ENCODE results near the gene VAC14.

The VAC14 gene

GRCh38 chr16:70786020-70786755 is 14.8 kb downstream of the VAC14 start:
- in situ Hi-C loops (cut with HindIII; ENCODE audit: low sequenced_read_pairs): no loop called here

GRCh38 chr16:70784692-70785555 is 16.0 kb downstream of the VAC14 start:
- in situ Hi-C loops (cut with HindIII; ENCODE audit: low sequenced_read_pairs): no loop called here

- in situ Hi-C loops (cut with HindIII; ENCODE audit: low sequenced_read_pairs): no loop called here
Observed at GRCh38 chr16:70782237-70782636, 18.7 kb downstream of the VAC14 start.

- in situ Hi-C loops (cut with HindIII; ENCODE audit: low sequenced_read_pairs): no loop called here
Observed at GRCh38 chr16:70781800-70782199, 19.2 kb downstream of the VAC14 start.

- in situ Hi-C loops (cut with HindIII; ENCODE audit: low sequenced_read_pairs): no loop called here
Observed at GRCh38 chr16:70780546-70780945, 20.4 kb downstream of the VAC14 start.

GRCh38 chr16:70779361-70779760 is 21.6 kb downstream of the VAC14 start:
- in situ Hi-C loops (cut with HindIII; ENCODE audit: low sequenced_read_pairs): no loop called here

GRCh38 chr16:70778901-70779309 is 22.1 kb downstream of the VAC14 start:
- in situ Hi-C loops (cut with HindIII; ENCODE audit: low sequenced_read_pairs): no loop called here

- in situ Hi-C loops (cut with HindIII; ENCODE audit: low sequenced_read_pairs): no loop called here
Observed at GRCh38 chr16:70777973-70778406, 23.0 kb downstream of the VAC14 start.

- in situ Hi-C loops (cut with HindIII; ENCODE audit: low sequenced_read_pairs): no loop called here
Observed at GRCh38 chr16:70777496-70777895, 23.5 kb downstream of the VAC14 start.

GRCh38 chr16:70775399-70775798 is 25.6 kb downstream of the VAC14 start:
- in situ Hi-C loops (cut with HindIII; ENCODE audit: low sequenced_read_pairs): no loop called here

GRCh38 chr16:70774261-70774660 is 26.7 kb downstream of the VAC14 start:
- in situ Hi-C loops (cut with HindIII; ENCODE audit: low sequenced_read_pairs): no loop called here

- in situ Hi-C loops (cut with HindIII; ENCODE audit: low sequenced_read_pairs): no loop called here
Observed at GRCh38 chr16:70772493-70772892, 28.5 kb downstream of the VAC14 start.

GRCh38 chr16:70770626-70771552 is 30.1 kb downstream of the VAC14 start:
- in situ Hi-C loops (cut with HindIII; ENCODE audit: low sequenced_read_pairs): no loop called here

GRCh38 chr16:70770291-70770625 is 30.7 kb downstream of the VAC14 start:
- in situ Hi-C loops (cut with HindIII; ENCODE audit: low sequenced_read_pairs): no loop called here

- in situ Hi-C loops (cut with HindIII; ENCODE audit: low sequenced_read_pairs): loop anchor here (10.0 kb wide), 1 partner anchor 95 kb away; no protein-coding TSS in a partner anchor
Observed at GRCh38 chr16:70769761-70770160, 31.2 kb downstream of the VAC14 start.

- in situ Hi-C loops (cut with HindIII; ENCODE audit: low sequenced_read_pairs): loop anchor here (10.0 kb wide), 1 partner anchor 94 kb away; no protein-coding TSS in a partner anchor
Observed at GRCh38 chr16:70769131-70769530, 31.8 kb downstream of the VAC14 start.

- in situ Hi-C loops (cut with HindIII; ENCODE audit: low sequenced_read_pairs): loop anchor here (10.0 kb wide), 1 partner anchor 93 kb away; no protein-coding TSS in a partner anchor
Observed at GRCh38 chr16:70768203-70768580, 32.8 kb downstream of the VAC14 start.

GRCh38 chr16:70767377-70768202 is 33.4 kb downstream of the VAC14 start:
- in situ Hi-C loops (cut with HindIII; ENCODE audit: low sequenced_read_pairs): loop anchor here (10.0 kb wide), 1 partner anchor 93 kb away; no protein-coding TSS in a partner anchor

- in situ Hi-C loops (cut with HindIII; ENCODE audit: low sequenced_read_pairs): loop anchor here (10.0 kb wide), 1 partner anchor 92 kb away; no protein-coding TSS in a partner anchor
Observed at GRCh38 chr16:70766658-70767057, 34.3 kb downstream of the VAC14 start.

- in situ Hi-C loops (cut with HindIII; ENCODE audit: low sequenced_read_pairs): loop anchor here (10.0 kb wide), 1 partner anchor 91 kb away; no protein-coding TSS in a partner anchor
Observed at GRCh38 chr16:70766176-70766575, 34.8 kb downstream of the VAC14 start.
